Measurements from ENCODE around the gene TAL1. TPM values are rescaled to one million over a fixed set of nuclear protein-coding genes. Genes with fewer than 3 reads are reported as not detected.
A peak's percentile ranks its signal among the peaks of the same experiment; 100 is the strongest.
"Not testable (repeated sequence)": the region's sequence is repeated elsewhere in the genome, so short reads cannot be mapped to it uniquely, and the experiment has no call there.

TAL1 gene
- total RNA-seq, 4 donors from 2014 or later, result 0.59 to 1.6 (median 0.70) TPM

- H3K4me1 ChIP-seq, result peaks cover 7 to 14% of the 10 kb centered on the region in 2 donors
- ATAC-seq (no peak), DNase-seq (no peak)
- TF ChIP-seq CTCF (IDR thresholded peaks at IDR 0.05 in 4 of 5, conservative IDR thresholded peaks at IDR 0.05 in 1 of 5) (no peak), POLR2A (IDR thresholded peaks at IDR 0.05) (no peak)
- no peaks in the 10 kb centered on the region for H3K9me3 ChIP-seq
- no peak overlapping the region for H3K27ac ChIP-seq
- intact Hi-C loops (cut with DNase I; ENCODE audit: low total_unique reads), result loop anchor here (5.0 kb wide), 2 partner anchors 68 to 228 kb away; no protein-coding TSS in a partner anchor
- H3K4me3 ChIP-seq, result no peak overlapping the region
- no peaks in the 10 kb centered on the region for H3K36me3 ChIP-seq
- in situ Hi-C loops (cut with MboI; ENCODE audit: low sequenced_read_pairs in 4 of 4), result loop anchor here (5.0 to 25.0 kb wide), 8 partner anchors 60 to 518 kb away; partner anchors contain the start of genes CMPK1 (in 2 of the 4), FOXD2 (in 1 of the 4) and FOXE3 (in 1 of the 4)
- no peaks in the 10 kb centered on the region for H3K27me3 ChIP-seq
Observed at GRCh38 chr1:47194311-47194710, 37.7 kb downstream of the TAL1 start.

- H3K9me3 ChIP-seq, ATAC-seq, H3K27ac ChIP-seq, H3K27me3 ChIP-seq, H3K36me3 ChIP-seq, H3K4me3 ChIP-seq, DNase-seq: not testable (repeated sequence)
- peaks cover 7 to 14% of the 10 kb centered on the region in 2 donors for H3K4me1 ChIP-seq
- intact Hi-C loops (cut with DNase I; ENCODE audit: low total_unique reads) (loop anchor here (5.0 kb wide), 2 partner anchors 69 to 229 kb away; no protein-coding TSS in a partner anchor), in situ Hi-C loops (cut with MboI; ENCODE audit: low sequenced_read_pairs in 4 of 4) (loop anchor here (5.0 to 25.0 kb wide), 8 partner anchors 61 to 519 kb away; partner anchors contain the start of genes CMPK1 (in 2 of the 4), FOXD2 (in 1 of the 4) and FOXE3 (in 1 of the 4))
Observed at GRCh38 chr1:47193496-47193895, 38.5 kb downstream of the TAL1 start.

- Histone ChIP-seq H3K27ac (no peak overlapping the region), H3K36me3 (no peaks in the 10 kb centered on the region), H3K27me3 (no peaks in the 10 kb centered on the region), H3K9me3 (no peaks in the 10 kb centered on the region), H3K4me3 (no peak overlapping the region), H3K4me1 (peaks cover 7 to 14% of the 10 kb centered on the region in 2 donors)
- ATAC-seq (peak; percentile 10 to 23), DNase-seq (peak; percentile 50 to 61)
- TF ChIP-seq POLR2A (IDR thresholded peaks at IDR 0.05), result no peak
- peak; percentile 80 to 97 (median 86) for TF ChIP-seq CTCF (IDR thresholded peaks at IDR 0.05 in 4 of 5, conservative IDR thresholded peaks at IDR 0.05 in 1 of 5)
- intact Hi-C loops (cut with DNase I; ENCODE audit: low total_unique reads) (loop anchor here (5.0 kb wide), 2 partner anchors 70 to 230 kb away; no protein-coding TSS in a partner anchor), in situ Hi-C loops (cut with MboI; ENCODE audit: low sequenced_read_pairs in 4 of 4) (loop anchor here (5.0 to 25.0 kb wide), 8 partner anchors 62 to 520 kb away; partner anchors contain the start of genes CMPK1 (in 2 of the 4), FOXD2 (in 1 of the 4) and FOXE3 (in 1 of the 4))
Observed at GRCh38 chr1:47192458-47193384, 39.3 kb downstream of the TAL1 start.

- H3K27me3 ChIP-seq, result no peaks in the 10 kb centered on the region
- intact Hi-C loops (cut with DNase I; ENCODE audit: low total_unique reads) (loop anchor here (5.0 kb wide), 2 partner anchors 70 to 230 kb away; no protein-coding TSS in a partner anchor), in situ Hi-C loops (cut with MboI; ENCODE audit: low sequenced_read_pairs in 4 of 4) (loop anchor here (5.0 to 25.0 kb wide), 8 partner anchors 63 to 520 kb away; partner anchors contain the start of genes CMPK1 (in 2 of the 4), FOXD2 (in 1 of the 4) and FOXE3 (in 1 of the 4))
- ATAC-seq, result no peak
- TF ChIP-seq CTCF (IDR thresholded peaks at IDR 0.05 in 4 of 5, conservative IDR thresholded peaks at IDR 0.05 in 1 of 5) (no peak), POLR2A (IDR thresholded peaks at IDR 0.05) (no peak)
- peaks cover 7 to 14% of the 10 kb centered on the region in 2 donors for H3K4me1 ChIP-seq
- H3K4me3 ChIP-seq, result no peak overlapping the region
- H3K27ac ChIP-seq, result no peak overlapping the region
- no peak for DNase-seq
- no peaks in the 10 kb centered on the region for H3K9me3 ChIP-seq
- H3K36me3 ChIP-seq, result no peaks in the 10 kb centered on the region
Observed at GRCh38 chr1:47191940-47192457, 40.0 kb downstream of the TAL1 start.

All from gastrocnemius medialis (tissue), 4 donors.